ENCODE data around the gene PRKCZ. TPM values are rescaled to one million over a fixed set of nuclear protein-coding genes. Genes with fewer than 3 reads are reported as not detected.

Gene PRKCZ
- polyA plus RNA-seq, 1 of the 3 experiments (the other 2 are of a cell fraction) = 24.2 TPM

GRCh38 chr1:2145946-2146835 lies 96.0 kb downstream of the PRKCZ start:
- Histone ChIP-seq H3K9me2 (no peaks in the 10 kb centered on the region), H2AFZ (ENCODE audit: low read depth) (no peak overlapping the region), H3K4me2 (no peak overlapping the region), H3K79me2 (ENCODE audit: insufficient read depth) (no peaks in the 10 kb centered on the region), H3F3A (replicated peaks; ENCODE audit: insufficient read depth) (no peaks in the 10 kb centered on the region), H3K4me3 (ENCODE audit: low read depth in 2 of 2, low read length in 1 of 2) (no peak overlapping the region), H4K20me1 (ENCODE audit: insufficient read depth) (no peaks in the 10 kb centered on the region), H3K9me3 (no peaks in the 10 kb centered on the region), H3K4me1 (ENCODE audit: control insufficient read depth in 1 of 2, insufficient read depth in 2 of 2, low read depth in 1 of 2, low read length in 1 of 2) (no peaks in the 10 kb centered on the region), H3K36me3 (replicated peaks in 1 of 2; ENCODE audit: control insufficient read depth in 1 of 2, insufficient read depth in 2 of 2, low read length in 1 of 2) (peaks cover 0 to 8% of the 10 kb centered on the region in 2 experiments), H3K27ac (ENCODE audit: low read depth in 2 of 2, low read length in 1 of 2) (no peak overlapping the region), H3K9ac (no peak overlapping the region), H3K27me3 (ENCODE audit: insufficient read depth) (no peaks in the 10 kb centered on the region)
- TF ChIP-seq PBX3 (IDR thresholded peaks at IDR 0.05) (no peak), USF1 (IDR thresholded peaks at IDR 0.05; ENCODE audit: borderline replicate concordance, low read depth) (no peak), MAX (IDR thresholded peaks at IDR 0.05; ENCODE audit: low read depth) (no peak), MEF2A (IDR thresholded peaks at IDR 0.05; ENCODE audit: borderline replicate concordance, low read depth) (no peak)
- ChIA-PET POLR2A (no interaction called here), CTCF (interaction anchor here (10.3 kb wide), 1 partner anchor 28 kb away, joined by 65 read pairs; no protein-coding TSS in a partner anchor)
- DNase-seq = no peak
- WGBS (ENCODE audit: low lambda C conversion rate) = 85% methylated on average over 18 of the region's 19 CpGs

- POLR2A ChIA-PET = no interaction called here
- TF ChIP-seq MAX (IDR thresholded peaks at IDR 0.05; ENCODE audit: low read depth) (no peak), GATA2 (CRISPR knock-in tag; IDR thresholded peaks at IDR 0.05) (no peak), TAF1 (IDR thresholded peaks at IDR 0.05; ENCODE audit: borderline replicate concordance, low read depth, low read length) (no peak), USF2 (IDR thresholded peaks at IDR 0.05; ENCODE audit: borderline replicate concordance, low read depth, low read length) (no peak), POLR2AphosphoS5 (IDR thresholded peaks at IDR 0.05; ENCODE audit: low read depth, low read length) (no peak), PBX3 (IDR thresholded peaks at IDR 0.05) (no peak), RXRA (IDR thresholded peaks at IDR 0.05; ENCODE audit: borderline replicate concordance, low read depth) (no peak), USF1 (IDR thresholded peaks at IDR 0.05; ENCODE audit: borderline replicate concordance, low read depth) (no peak), FOXJ3 (CRISPR knock-in tag; IDR thresholded peaks at IDR 0.05) (no peak), JUND (IDR thresholded peaks at IDR 0.05) (no peak), ELF1 (IDR thresholded peaks at IDR 0.05) (no peak), EZH2phosphoT487 (IDR thresholded peaks at IDR 0.05; ENCODE audit: borderline replicate concordance, low read depth) (no peak), NFIC (IDR thresholded peaks at IDR 0.05; ENCODE audit: borderline replicate concordance) (no peak), EP300 (IDR thresholded peaks at IDR 0.05; ENCODE audit: borderline replicate concordance in 1 of 2, low read depth in 1 of 2, low read length in 1 of 2) (no peak)
Observed at GRCh38 chr1:2146836-2147517, 96.8 kb downstream of the PRKCZ start.

More at GRCh38 chr1:2146836-2147517, 96.8 kb downstream of the PRKCZ start:
- Histone ChIP-seq H3K27ac (ENCODE audit: low read depth in 2 of 2, low read length in 1 of 2) (no peak overlapping the region), H3K27me3 (ENCODE audit: insufficient read depth) (no peaks in the 10 kb centered on the region), H3K9me2 (no peaks in the 10 kb centered on the region), H2AFZ (ENCODE audit: low read depth) (no peak overlapping the region), H3K79me2 (ENCODE audit: insufficient read depth) (no peaks in the 10 kb centered on the region), H3K9me3 (no peaks in the 10 kb centered on the region), H3K36me3 (replicated peaks in 1 of 2; ENCODE audit: control insufficient read depth in 1 of 2, insufficient read depth in 2 of 2, low read length in 1 of 2) (peaks cover 0 to 8% of the 10 kb centered on the region in 2 experiments), H3K4me2 (no peak overlapping the region), H3K4me3 (ENCODE audit: low read depth in 2 of 2, low read length in 1 of 2) (no peak overlapping the region), H3F3A (replicated peaks; ENCODE audit: insufficient read depth) (no peaks in the 10 kb centered on the region), H4K20me1 (ENCODE audit: insufficient read depth) (no peaks in the 10 kb centered on the region), H3K4me1 (ENCODE audit: control insufficient read depth in 1 of 2, insufficient read depth in 2 of 2, low read depth in 1 of 2, low read length in 1 of 2) (no peaks in the 10 kb centered on the region), H3K9ac (no peak overlapping the region)
- DNase-seq = no peak
- CTCF ChIA-PET = interaction anchor here (10.3 kb wide), 1 partner anchor 27 kb away, joined by 65 read pairs; no protein-coding TSS in a partner anchor
- 85% methylated on average over 11 of the region's 11 CpGs for WGBS (ENCODE audit: low lambda C conversion rate)

Measured in SK-N-SH (cell line).